ENCODE measurements around the gene CCDC83.

GRCh38 chr11:85855341-85855656 lies at the start of gene CCDC83:
- TF ChIP-seq POLR2A (IDR thresholded peaks at IDR 0.05; ENCODE audit: extremely low read depth, insufficient read length): no peak
- TF ChIP-seq CTCF (IDR thresholded peaks at IDR 0.05; ENCODE audit: low read depth, low read length): no peak
